HCT116 (cell line): ENCODE measurements around the gene ARHGAP8. TPM values are rescaled to one million over a fixed set of nuclear protein-coding genes. Genes with fewer than 3 reads are reported as not detected.
A peak's percentile ranks its signal among the peaks of the same experiment; 100 is the strongest.

Experiments used
- ATAC-seq: fragments of 200-7000 bp; cut with Tn5 transposase; 2 replicates; pipeline ENCODE4 v1.9.1; 2020; ENCODE audit warnings: mild to moderate bottlenecking, moderate library complexity
- BruUV-seq: library from RNA; stranded (reverse); fragments of 400-500 nt; replicated peaks from 2 replicates; lab custom pipeline; 2021; lab: Mats Ljungman, UMichigan
- CTCF ChIA-PET: fragments of 300-600 bp; sonication (Branson Sonifier 250); formaldehyde crosslinking; loops from one replicate; lab custom pipeline; 2021; ENCODE audit warnings: antibody characterized with exemption; lab: Charles Lee
- POLR2A ChIA-PET: fragments of 300-600, 350-600 bp; sonication (Branson Sonifier 250); formaldehyde crosslinking; loops from one replicate; lab custom pipeline; 2021; ENCODE audit warnings: antibody characterized with exemption; lab: Charles Lee
- RAD21 ChIA-PET, 2 experiments: fragments of 300-600 bp; sonication (Branson Sonifier 250); formaldehyde crosslinking; loops; one replicate each; lab custom pipeline; 2023; ENCODE audit warnings: low total read pairs in 2 of 2; ENCODE audit not compliant: uncharacterized antibody in 2 of 2, unreplicated experiment in 2 of 2, low non-redundant PET in 1 of 2; lab: Charles Lee
- DNase-seq: peaks from one replicate; pipeline ENCODE4 v3.0.0-alpha.2; 2010; ENCODE audit warnings: low read depth, low spot score
- H2AFZ ChIP-seq: fragments of 200-600 bp; shearing (Covaris generic), sonication (generic); 2 replicates; pipeline ENCODE4 v1.6.1; 2017; ENCODE audit warnings: low read depth, mixed run types, mixed read lengths, antibody characterized with exemption, low read length; ENCODE audit not compliant: poor library complexity, severe bottlenecking
- H3K27ac ChIP-seq: 2 replicates; pipeline ENCODE4 v1.5.1; 2012; ENCODE audit warnings: low read depth, low read length
- H3K27me3 ChIP-seq: fragments of 200-600 bp; sonication (generic); 2 replicates; pipeline ENCODE4 v1.6.1; 2016; ENCODE audit warnings: mixed run types, low read length, mixed read lengths; ENCODE audit not compliant: insufficient read depth
- H3K36me3 ChIP-seq, 2 experiments: fragments of 200-500 bp in 1 of 2; fragments of 200-600 bp in 1 of 2; sonication (Bioruptor generic) in 1 of 2; sonication (generic) in 1 of 2; 2 replicates each; pipeline versions ENCODE4 v1.5.1 to v1.6.1; 2014 to 2016; ENCODE audit warnings: low read length in 2 of 2, inconsistent platforms in 1 of 2, mixed read lengths in 1 of 2, mixed run types in 1 of 2; ENCODE audit not compliant: insufficient read depth in 2 of 2, control insufficient read depth in 1 of 2
- H3K4me1 ChIP-seq, 2 experiments: fragments of 200-600 bp in 1 of 2; sonication (generic) in 1 of 2; 2 replicates each; pipeline versions ENCODE4 v1.5.1 to v1.6.1; 2012 to 2017; ENCODE audit warnings: low read length in 2 of 2, inconsistent platforms in 1 of 2, mild to moderate bottlenecking in 1 of 2, mixed read lengths in 1 of 2, mixed run types in 1 of 2, moderate library complexity in 1 of 2; ENCODE audit not compliant: insufficient read depth in 2 of 2, control insufficient read depth in 1 of 2
- H3K4me2 ChIP-seq: fragments of 200-600 bp; sonication (generic); 2 replicates; pipeline ENCODE4 v1.6.1; 2017; ENCODE audit warnings: mixed run types, low read length, mixed read lengths
- H3K4me3 ChIP-seq, 2 experiments: fragments of 200-600 bp in 1 of 2; sonication (generic) in 1 of 2; replicated peaks in 1 of 2; 2 replicates each; pipeline ENCODE4 v1.5.1; 2011 to 2016; ENCODE audit warnings: low read length in 2 of 2, control low read depth in 1 of 2, low read depth in 1 of 2, mild to moderate bottlenecking in 1 of 2, mixed read lengths in 1 of 2, mixed run types in 1 of 2
- H3K79me2 ChIP-seq: fragments of 200-600 bp; sonication (generic); 2 replicates; pipeline ENCODE4 v1.6.1; 2017; ENCODE audit warnings: mild to moderate bottlenecking, mixed run types, low read length, moderate library complexity, mixed read lengths; ENCODE audit not compliant: insufficient read depth
- H3K9ac ChIP-seq: fragments of 200-600 bp; sonication (generic); 2 replicates; pipeline ENCODE4 v1.6.1; 2016; ENCODE audit warnings: low read length, mixed read lengths
- H3K9me2 ChIP-seq: fragments of 200-600 bp; sonication (generic), shearing (Covaris generic); 2 replicates; pipeline ENCODE4 v1.6.1; 2017; ENCODE audit warnings: mixed run types, mild to moderate bottlenecking, moderate library complexity; ENCODE audit not compliant: insufficient read depth
- H3K9me3 ChIP-seq, 2 experiments: fragments of 200-500 bp in 1 of 2; fragments of 200-600 bp in 1 of 2; sonication (Bioruptor generic) in 1 of 2; sonication (generic) in 1 of 2; 2 replicates each; pipeline ENCODE4 v1.6.1; 2014 to 2017; ENCODE audit warnings: low read length in 2 of 2, mixed read lengths in 2 of 2, inconsistent platforms in 1 of 2, low read depth in 1 of 2, mild to moderate bottlenecking in 1 of 2, mixed run types in 1 of 2, moderate library complexity in 1 of 2; ENCODE audit not compliant: control insufficient read depth in 1 of 2, insufficient read depth in 1 of 2
- H4K20me1 ChIP-seq: fragments of 200-600 bp; sonication (generic), shearing (Covaris generic); 2 replicates; pipeline ENCODE4 v1.6.1; 2017; ENCODE audit warnings: mixed run types, mild to moderate bottlenecking, moderate library complexity; ENCODE audit not compliant: insufficient read depth
- CBX3 ChIP-seq: IDR thresholded peaks from 2 replicates; pipeline ENCODE4 v1.6.1; 2012; ENCODE audit warnings: low read depth
- EGR1 ChIP-seq: IDR thresholded peaks from 2 replicates; pipeline ENCODE4 v1.6.1; 2012; ENCODE audit warnings: low read depth
- FOSL1 ChIP-seq: IDR thresholded peaks from 2 replicates; pipeline ENCODE4 v1.6.1; 2012; ENCODE audit warnings: low read depth
- SP1 ChIP-seq: IDR thresholded peaks from 2 replicates; pipeline ENCODE4 v1.6.1; 2012; ENCODE audit warnings: low read depth
- intact Hi-C: fragments of 100-400 bp; cut with micrococcal nuclease; formaldehyde crosslinking; loops from 2 replicates; pipeline ENCODE4 v1.10.0; 2022
- total RNA-seq: library from RNA; stranded (reverse); gene quantifications from one replicate; pipeline ENCODE4 v1.2.1, GENCODE V29; 2021; ENCODE audit not compliant: unreplicated experiment
- TF ChIP-seq, protein P1 (sequence below), 3 experiments: fragments of 200-600 bp in 1 of 3; sonication (generic) in 1 of 3; IDR thresholded peaks in 2 of 3; conservative IDR thresholded peaks in 1 of 3; 2 replicates each; pipeline ENCODE4 v1.5.1; 2012 to 2017; ENCODE audit warnings: low read depth in 2 of 3, low read length in 2 of 3, antibody characterized with exemption in 1 of 3, borderline replicate concordance in 1 of 3, control low read depth in 1 of 3, mild to moderate bottlenecking in 1 of 3, mixed read lengths in 1 of 3, mixed run types in 1 of 3, moderate library complexity in 1 of 3; ENCODE audit not compliant: insufficient read depth in 1 of 3
- TF ChIP-seq, protein P2 (sequence below): IDR thresholded peaks from 2 replicates; pipeline ENCODE4 v1.6.1; 2012

The ARHGAP8 gene
- total RNA-seq, 1 experiment from 2014 or later, result 67.5 TPM

DNA sequence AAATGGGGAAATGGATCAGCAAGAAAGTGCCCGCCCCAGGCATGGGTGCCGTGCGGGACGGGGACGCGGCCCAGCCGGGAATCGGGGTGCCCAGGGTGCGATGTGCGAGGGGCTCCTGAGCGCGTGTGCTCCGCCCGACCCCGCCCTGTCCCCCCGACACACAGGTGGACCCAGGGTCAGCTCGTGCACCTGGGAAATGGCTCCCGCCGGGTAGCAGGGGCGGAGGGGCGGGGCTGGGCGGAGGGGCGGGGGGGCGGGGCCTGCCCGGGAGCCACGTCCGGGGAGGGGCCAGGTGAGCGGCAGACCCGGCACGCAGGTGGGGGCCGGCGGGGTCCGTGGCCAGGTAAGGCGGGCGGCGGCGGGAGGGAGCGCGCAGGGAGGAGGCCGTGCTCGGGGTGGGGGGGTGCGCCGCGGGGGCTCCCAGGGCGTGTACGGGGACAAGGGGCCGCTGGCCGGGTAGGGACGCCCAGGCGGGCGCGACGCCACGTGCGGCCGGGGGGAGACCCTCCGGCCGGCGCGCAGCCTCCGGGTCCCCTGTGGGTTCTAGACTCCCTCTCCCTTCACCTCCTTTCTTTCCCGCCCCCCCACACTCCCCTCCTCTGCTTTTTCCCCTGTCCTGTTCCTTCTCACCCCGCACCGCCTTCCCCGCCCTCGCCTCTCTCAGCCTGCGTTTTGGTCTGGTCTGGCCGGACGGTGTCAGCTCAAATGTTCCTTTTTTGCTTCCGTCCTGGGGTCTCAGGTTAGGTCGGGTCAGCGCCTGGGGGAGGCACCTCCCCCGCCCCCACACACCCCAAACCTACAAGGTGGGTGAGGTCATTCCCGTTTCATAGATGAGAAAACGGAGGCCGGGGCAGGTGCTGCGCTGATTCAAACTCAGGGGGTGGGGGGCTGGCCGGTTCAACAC lies at the start of gene ARHGAP8 (continued):
- TF ChIP-seq, protein P1, sequence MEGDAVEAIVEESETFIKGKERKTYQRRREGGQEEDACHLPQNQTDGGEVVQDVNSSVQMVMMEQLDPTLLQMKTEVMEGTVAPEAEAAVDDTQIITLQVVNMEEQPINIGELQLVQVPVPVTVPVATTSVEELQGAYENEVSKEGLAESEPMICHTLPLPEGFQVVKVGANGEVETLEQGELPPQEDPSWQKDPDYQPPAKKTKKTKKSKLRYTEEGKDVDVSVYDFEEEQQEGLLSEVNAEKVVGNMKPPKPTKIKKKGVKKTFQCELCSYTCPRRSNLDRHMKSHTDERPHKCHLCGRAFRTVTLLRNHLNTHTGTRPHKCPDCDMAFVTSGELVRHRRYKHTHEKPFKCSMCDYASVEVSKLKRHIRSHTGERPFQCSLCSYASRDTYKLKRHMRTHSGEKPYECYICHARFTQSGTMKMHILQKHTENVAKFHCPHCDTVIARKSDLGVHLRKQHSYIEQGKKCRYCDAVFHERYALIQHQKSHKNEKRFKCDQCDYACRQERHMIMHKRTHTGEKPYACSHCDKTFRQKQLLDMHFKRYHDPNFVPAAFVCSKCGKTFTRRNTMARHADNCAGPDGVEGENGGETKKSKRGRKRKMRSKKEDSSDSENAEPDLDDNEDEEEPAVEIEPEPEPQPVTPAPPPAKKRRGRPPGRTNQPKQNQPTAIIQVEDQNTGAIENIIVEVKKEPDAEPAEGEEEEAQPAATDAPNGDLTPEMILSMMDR (IDR thresholded peaks at IDR 0.05 in 2 of 3, conservative IDR thresholded peaks at IDR 0.05 in 1 of 3; ENCODE audit: borderline replicate concordance in 1 of 3, insufficient read depth in 1 of 3, low read depth in 2 of 3, low read length in 2 of 3), result no peak

DNA sequence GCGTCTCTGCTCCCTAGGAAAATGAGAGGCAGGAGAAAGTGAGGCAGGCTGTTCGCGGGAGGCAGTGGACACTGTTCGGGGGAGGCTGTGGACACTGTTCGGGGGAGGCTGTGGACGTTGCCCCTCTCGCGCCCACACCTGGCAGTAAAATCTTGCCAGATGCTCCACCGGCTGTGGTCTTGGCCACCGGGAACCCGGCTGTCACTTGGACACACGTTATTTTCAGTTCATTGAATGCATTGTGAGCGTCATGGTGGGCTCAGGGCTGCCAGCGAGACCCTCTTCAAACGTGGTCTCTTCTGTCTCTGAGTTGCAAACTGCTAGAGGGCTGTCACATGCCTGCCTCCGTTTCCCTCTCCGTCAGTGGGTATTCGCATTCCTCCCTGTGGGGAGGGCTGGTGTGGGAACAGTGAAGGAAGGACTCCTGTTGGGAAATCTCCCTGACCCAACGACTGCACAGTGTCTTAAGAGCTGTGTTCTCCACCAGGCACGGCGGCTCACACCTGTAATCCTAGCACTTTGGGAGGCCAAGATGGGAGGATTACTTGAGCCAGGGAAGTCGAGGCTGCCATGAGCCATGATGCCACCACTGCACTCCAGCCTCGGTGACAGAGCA lies 49.0 kb upstream of the ARHGAP8 start:
- no peak overlapping the region for H2AFZ ChIP-seq
- TF ChIP-seq EGR1 (no peak), SP1 (no peak), CBX3 (no peak), FOSL1 (no peak)
- TF ChIP-seq, protein P2, sequence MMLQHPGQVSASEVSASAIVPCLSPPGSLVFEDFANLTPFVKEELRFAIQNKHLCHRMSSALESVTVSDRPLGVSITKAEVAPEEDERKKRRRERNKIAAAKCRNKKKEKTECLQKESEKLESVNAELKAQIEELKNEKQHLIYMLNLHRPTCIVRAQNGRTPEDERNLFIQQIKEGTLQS, result no peak
- TF ChIP-seq, all 23 proteins: peak for 0
- no peaks in the 10 kb centered on the region for H3K27me3 ChIP-seq
- intact Hi-C loops, result no loop called here
- H3K27ac ChIP-seq, result no peak overlapping the region; the same call in 1 of the 2 replicates
- H3K9ac ChIP-seq, result peak overlapping the region; percentile 82
- H3K9me2 ChIP-seq, result no peaks in the 10 kb centered on the region
- H3K79me2 ChIP-seq, result peaks cover 29% of the 10 kb centered on the region
- no peak for DNase-seq
- ChIA-PET POLR2A (no interaction called here), CTCF (no interaction called here), RAD21 (no interaction called here)
- H3K4me3 ChIP-seq, result peak overlapping the region; percentile 59 to 84
- no peaks in the 10 kb centered on the region for H3K36me3 ChIP-seq
- H3K4me2 ChIP-seq, result peak overlapping the region; percentile 92
- BruUV-seq, result no TSS peak
- peaks cover 13 to 40% of the 10 kb centered on the region in 2 experiments for H3K4me1 ChIP-seq
- no peaks in the 10 kb centered on the region for H3K9me3 ChIP-seq
- H4K20me1 ChIP-seq, result no peaks in the 10 kb centered on the region
- no peak for ATAC-seq
